CD14-positive monocyte (primary cell): ENCODE results near the gene PRR14. TPM values are rescaled to one million over a fixed set of nuclear protein-coding genes. Genes with fewer than 3 reads are reported as not detected.

Source experiments
- DNase-seq, 3 donors: peaks; one replicate each; pipeline ENCODE4 v3.0.0-alpha.2; 2011 to 2022
- H2AFZ ChIP-seq: 2 replicates; pipeline ENCODE4 v1.6.0; 2012; ENCODE audit warnings: mild to moderate bottlenecking, low read depth, low read length, inconsistent platforms; ENCODE audit not compliant: insufficient read depth, poor library complexity, severe bottlenecking
- H3K27ac ChIP-seq, 2 donors: 1 replicate in 1 of 2; 2 replicates in 1 of 2; pipeline ENCODE4 v1.5.1; 2012 to 2013; ENCODE audit warnings: low read length in 2 of 2, control low read depth in 1 of 2, inconsistent platforms in 1 of 2, low read depth in 1 of 2, mild to moderate bottlenecking in 1 of 2
- H3K27me3 ChIP-seq, 2 donors: one replicate each; pipeline versions ENCODE4 v1.6.0 to v1.6.1; 2011 to 2013; ENCODE audit warnings: low read length in 2 of 2; ENCODE audit not compliant: control insufficient read depth in 2 of 2, insufficient read depth in 2 of 2
- H3K36me3 ChIP-seq, 2 donors: replicated peaks in 1 of 2; 1 replicate in 1 of 2; 2 replicates in 1 of 2; pipeline versions ENCODE4 v1.5.1 to v1.6.1; 2012 to 2013; ENCODE audit warnings: low read length in 2 of 2, control low read depth in 1 of 2, inconsistent platforms in 1 of 2, mild to moderate bottlenecking in 1 of 2; ENCODE audit not compliant: insufficient read depth in 2 of 2, control insufficient read depth in 1 of 2
- H3K4me1 ChIP-seq, 2 donors: 1 replicate in 1 of 2; 2 replicates in 1 of 2; pipeline versions ENCODE4 v1.5.1 to v1.6.1; 2012 to 2013; ENCODE audit warnings: low read length in 2 of 2, control low read depth in 1 of 2, inconsistent platforms in 1 of 2, mild to moderate bottlenecking in 1 of 2, moderate library complexity in 1 of 2; ENCODE audit not compliant: insufficient read depth in 2 of 2, control insufficient read depth in 1 of 2
- H3K4me2 ChIP-seq: replicated peaks from 2 replicates; pipeline ENCODE3; 2012; ENCODE audit warnings: low read length, moderate library complexity, mild to moderate bottlenecking; ENCODE audit not compliant: poor library complexity, severe bottlenecking; ENCODE audit errors: extremely low read depth
- H3K4me3 ChIP-seq, 3 experiments: fragments of 200-600 bp in 1 of 3; sonication (generic) in 1 of 3; replicated peaks in 1 of 3; 1 replicate in 2 of 3; 2 replicates in 1 of 3; pipeline ENCODE4 v1.5.1; 2011 to 2013; ENCODE audit warnings: low read length in 3 of 3, mild to moderate bottlenecking in 3 of 3, control low read depth in 2 of 3, low read depth in 2 of 3, inconsistent platforms in 1 of 3, moderate library complexity in 1 of 3
- H3K79me2 ChIP-seq: 2 replicates; pipeline ENCODE4 v1.6.0; 2012; ENCODE audit warnings: mild to moderate bottlenecking, control low read depth, inconsistent platforms, low read length, moderate library complexity; ENCODE audit not compliant: insufficient read depth
- H3K9ac ChIP-seq: 2 replicates; pipeline ENCODE4 v1.6.0; 2017; ENCODE audit warnings: low read length, mild to moderate bottlenecking; ENCODE audit not compliant: insufficient read depth, poor library complexity, severe bottlenecking
- H3K9me3 ChIP-seq, 2 donors: replicated peaks in 1 of 2; 1 replicate in 1 of 2; 2 replicates in 1 of 2; pipeline versions ENCODE4 v1.5.1 to v1.6.1; 2012 to 2013; ENCODE audit warnings: low read length in 2 of 2, control low read depth in 1 of 2; ENCODE audit not compliant: control insufficient read depth in 1 of 2, insufficient read depth in 1 of 2
- H4K20me1 ChIP-seq: 2 replicates; pipeline ENCODE4 v1.6.0; 2012; ENCODE audit warnings: mild to moderate bottlenecking, low read length, control low read depth, moderate library complexity; ENCODE audit not compliant: insufficient read depth
- H3K27ac Mint-ChIP-seq, 7 donors: one replicate each; pipeline ENCODE4 v1.8.0; 2020; ENCODE audit warnings: mild to moderate bottlenecking in 7 of 7, mixed read lengths in 7 of 7, moderate library complexity in 6 of 7, inconsistent platforms in 2 of 7
- H3K27me3 Mint-ChIP-seq, 3 donors: one replicate each; pipeline ENCODE4 v1.8.0; 2021 to 2022; ENCODE audit warnings: low read depth in 3 of 3, mild to moderate bottlenecking in 3 of 3, mixed read lengths in 3 of 3, moderate library complexity in 3 of 3, inconsistent platforms in 1 of 3
- H3K36me3 Mint-ChIP-seq, 2 donors: one replicate each; pipeline ENCODE4 v1.8.0; 2020; ENCODE audit warnings: mixed read lengths in 2 of 2, inconsistent platforms in 1 of 2, mild to moderate bottlenecking in 1 of 2
- H3K4me1 Mint-ChIP-seq: one replicate; pipeline ENCODE4 v1.8.0; 2020; ENCODE audit warnings: mild to moderate bottlenecking, mixed read lengths
- H3K4me3 Mint-ChIP-seq, 2 donors: one replicate each; pipeline ENCODE4 v1.8.0; 2020; ENCODE audit warnings: mild to moderate bottlenecking in 2 of 2, mixed read lengths in 2 of 2, moderate library complexity in 1 of 2
- H3K9me3 Mint-ChIP-seq, 7 donors: one replicate each; pipeline ENCODE4 v1.8.0; 2020 to 2022; ENCODE audit warnings: mixed read lengths in 7 of 7, mild to moderate bottlenecking in 6 of 7, moderate library complexity in 6 of 7, inconsistent platforms in 2 of 7
- CTCF ChIP-seq: fragments of 200-600 bp; IDR thresholded peaks from one replicate; pipeline ENCODE4 v1.8.0; 2022; ENCODE audit warnings: antibody characterized with exemption, mild to moderate bottlenecking
- WGBS: methylation state at CpG from one replicate; pipeline ENCODE4 v1.1.5; 2013; ENCODE audit warnings: missing lambda C conversion rate; ENCODE audit not compliant: insufficient coverage; 5-methylcytosine and 5-hydroxymethylcytosine counted together
- intact Hi-C, 2 donors: fragments of 100-400 bp; cut with micrococcal nuclease; formaldehyde crosslinking; loops; one replicate each; pipeline versions ENCODE4 v1.15.0 to v1.15.1; 2023
- polyA plus RNA-seq, 3 donors: library from polyadenylated mRNA; depleted of rRNA in 1 of 3; unstranded in 2 of 3; stranded (reverse) in 1 of 3; fragments of 300-500 nt in 2 of 3; fragments of >200 nt in 1 of 3; fragmentation: Illumina TruSeq in 2 of 3; gene quantifications; 1 replicate in 2 of 3; 2 replicates in 1 of 3; pipeline ENCODE4 v1.2.3, GENCODE V29; 2012 to 2021

PRR14 gene
- polyA plus RNA-seq, 3 donors, result 6.1 to 32.6 (median 10.4) TPM

GRCh38 chr16:30656974-30657865, 6.5 kb downstream of the PRR14 start:
- H3K27me3 Mint-ChIP-seq, result peaks cover 0 to 1% (median 0%) of the 10 kb centered on the region in 3 donors
- intact Hi-C loops, result loop anchor here (5.0 to 10.0 kb wide), 4 partner anchors 85 to 282 kb away; partner anchors contain the start of genes CFAP119 (in 1 of the 2), FBXL19 (in 1 of the 2), MYL11 (in 1 of the 2) and RNF40 (in 1 of the 2)
- no peak for TF ChIP-seq CTCF
- peaks cover 37 to 50% of the 10 kb centered on the region in 2 donors for H3K4me1 ChIP-seq
- peaks cover 44% of the 10 kb centered on the region for H3K4me1 Mint-ChIP-seq
- peak overlapping the region; percentile 72 for H2AFZ ChIP-seq
- peak overlapping the region; percentile 90 for H3K4me2 ChIP-seq
- peaks cover 54 to 63% of the 10 kb centered on the region in 2 donors for H3K36me3 ChIP-seq
- H3K27ac Mint-ChIP-seq, result peak overlapping the region; percentile 81 to 97 (median 95)
- H3K36me3 Mint-ChIP-seq, result peaks cover 56 to 63% of the 10 kb centered on the region in 2 donors
- peak overlapping the region; percentile 21 to 76 (median 35) for H3K4me3 ChIP-seq
- H3K9ac ChIP-seq, result peak overlapping the region; percentile 51
- H3K4me3 Mint-ChIP-seq, result peak overlapping the region; percentile 75 to 83
- peak in 2 of 3 donors; percentile 42 to 56 for DNase-seq
- H4K20me1 ChIP-seq, result peaks cover 40% of the 10 kb centered on the region
- no peaks in the 10 kb centered on the region for H3K9me3 ChIP-seq
- WGBS, result 39% methylated on average over 28 of the region's 32 CpGs
- H3K9me3 Mint-ChIP-seq, result peaks cover 0 to 2% (median 0%) of the 10 kb centered on the region in 7 donors
- peaks cover 45% of the 10 kb centered on the region for H3K79me2 ChIP-seq
- peak overlapping the region; percentile 81 to 85 for H3K27ac ChIP-seq
- H3K27me3 ChIP-seq, result no peaks in the 10 kb centered on the region
